Esophagus squamous epithelium (tissue), 4 donors: Measurements from ENCODE around the gene DNM3.

Experiments
- CTCF ChIP-seq, 6 experiments: fragments of 450-650 bp in 4 of 6; fragments of 200-600 bp in 2 of 6; sonication (generic) in 2 of 6; IDR thresholded peaks; one replicate each; pipeline ENCODE4 v1.5.1; 2016 to 2019; ENCODE audit warnings: antibody characterized with exemption in 6 of 6, mild to moderate bottlenecking in 4 of 6, moderate library complexity in 4 of 6
- POLR2A ChIP-seq, 4 donors: fragments of 450-650 bp; IDR thresholded peaks; one replicate each; pipeline ENCODE4 v1.6.1; 2017; ENCODE audit warnings: antibody characterized with exemption in 4 of 4, mild to moderate bottlenecking in 4 of 4, moderate library complexity in 3 of 4

GRCh38 chr1:172288581-172288980 lies 447.3 kb downstream of the DNM3 start:
- no peak for TF ChIP-seq CTCF (IDR thresholded peaks at IDR 0.05)
- no peak for TF ChIP-seq POLR2A (IDR thresholded peaks at IDR 0.05)
